Vagina (tissue), 2 donors: Measurements from ENCODE around the gene ZIC4. TPM values are rescaled to one million over a fixed set of nuclear protein-coding genes. Genes with fewer than 3 reads are reported as not detected.

ENCODE experiments used
- DNase-seq, 2 donors: peaks; one replicate each; pipeline ENCODE4 v3.0.0-alpha.2; 2017; ENCODE audit errors: extremely low spot score in 2 of 2
- H3K27ac ChIP-seq: fragments of 200-600 bp; sonication (generic); one replicate; pipeline ENCODE4 v1.5.1; 2019
- H3K27me3 ChIP-seq: fragments of 200-600 bp; sonication (generic); one replicate; pipeline ENCODE4 v1.5.1; 2019
- H3K36me3 ChIP-seq, 2 donors: fragments of 200-600 bp; sonication (generic); one replicate each; pipeline ENCODE4 v1.5.1; 2017 to 2019
- H3K4me1 ChIP-seq: fragments of 200-600 bp; sonication (generic); one replicate; pipeline ENCODE4 v1.5.1; 2019
- H3K4me3 ChIP-seq, 2 donors: fragments of 200-600 bp; sonication (generic); 1 replicate in 1 of 2; 2 replicates in 1 of 2; pipeline ENCODE4 v1.5.1; 2016 to 2019
- H3K9me3 ChIP-seq: fragments of 200-600 bp; sonication (generic); one replicate; pipeline ENCODE4 v1.5.1; 2019
- POLR2A ChIP-seq, 2 donors: fragments of 450-650 bp; IDR thresholded peaks; one replicate each; pipeline ENCODE4 v1.6.1; 2017; ENCODE audit warnings: antibody characterized with exemption in 2 of 2, mild to moderate bottlenecking in 2 of 2, moderate library complexity in 2 of 2
- POLR2AphosphoS5 ChIP-seq, 2 donors: sonication (generic); formaldehyde crosslinking; IDR thresholded peaks; one replicate each; pipeline ENCODE4 v1.9.0; 2017; ENCODE audit warnings: antibody characterized with exemption in 2 of 2, mild to moderate bottlenecking in 2 of 2, low read depth in 1 of 2; ENCODE audit not compliant: insufficient read depth in 1 of 2
- intact Hi-C: fragments of 100-400 bp; cut with DNase I; formaldehyde crosslinking; loops from one replicate; pipeline ENCODE4 v1.15.1; 2023
- total RNA-seq: library from RNA; depleted of rRNA; stranded (reverse); fragments of >200 nt; gene quantifications from one replicate; pipeline ENCODE4 v1.2.3, GENCODE V29; 2016
- TF ChIP-seq, protein P1 (sequence below), 3 experiments: fragments of 450-650 bp in 2 of 3; fragments of 200-600 bp in 1 of 3; sonication (generic) in 1 of 3; IDR thresholded peaks; one replicate each; pipeline ENCODE4 v1.5.1; 2017 to 2019; ENCODE audit warnings: antibody characterized with exemption in 3 of 3, mild to moderate bottlenecking in 2 of 3, moderate library complexity in 2 of 3

The ZIC4 gene
- total RNA-seq, 1 donor from 2014 or later = not detected

DNA sequence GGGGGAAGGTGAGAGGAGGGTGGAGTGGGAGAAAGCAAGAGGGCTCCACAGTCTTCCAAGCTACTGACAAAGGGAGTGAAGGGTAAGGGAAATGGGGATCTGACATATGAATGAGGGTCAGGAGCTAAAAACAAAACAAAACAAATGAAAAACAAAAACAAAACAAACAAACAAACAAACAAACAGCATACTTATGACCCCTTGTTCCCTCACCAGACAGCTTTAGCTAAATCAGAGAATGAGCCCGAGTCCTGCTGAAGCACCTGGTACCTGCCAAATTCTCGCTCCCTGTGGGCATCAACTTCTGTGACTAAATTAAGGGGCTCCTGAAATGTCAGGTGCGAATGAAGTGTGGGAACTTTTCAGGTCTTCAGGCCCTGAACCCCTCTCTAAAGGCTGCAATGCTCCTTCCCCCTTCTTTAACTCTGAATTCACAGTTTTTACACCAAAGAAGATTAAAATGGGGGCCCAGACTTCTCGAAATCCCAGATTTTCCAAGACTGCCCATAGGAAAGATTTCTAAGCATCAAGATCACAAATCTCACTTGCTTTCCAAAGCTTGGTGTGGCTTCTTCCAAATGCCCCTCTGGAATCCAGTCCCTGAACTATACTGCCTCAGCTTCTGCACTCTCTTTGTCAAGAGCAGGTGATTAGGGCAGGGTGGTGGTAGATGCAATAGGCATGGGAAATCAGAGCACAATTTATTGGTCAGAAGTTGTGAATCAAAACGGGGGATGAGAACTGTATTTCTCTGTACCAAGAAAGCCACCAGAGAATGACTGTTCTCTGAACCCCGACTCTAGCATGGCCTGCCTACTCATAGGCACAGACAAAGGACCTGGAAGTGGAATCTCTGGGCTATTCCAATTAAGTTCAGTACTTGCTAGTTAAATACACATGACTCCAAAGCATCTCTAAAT, 40.9 kb downstream of the ZIC4 start:
- DNase-seq = no peak
- Histone ChIP-seq H3K27ac (no peak overlapping the region), H3K27me3 (peaks cover 5% of the 10 kb centered on the region), H3K36me3 (no peaks in the 10 kb centered on the region), H3K4me3 (no peak overlapping the region), H3K4me1 (no peaks in the 10 kb centered on the region), H3K9me3 (no peaks in the 10 kb centered on the region)
- TF ChIP-seq POLR2A (IDR thresholded peaks at IDR 0.05) (no peak), POLR2AphosphoS5 (IDR thresholded peaks at IDR 0.05; ENCODE audit: insufficient read depth in 1 of 2, low read depth in 1 of 2) (no peak)
- TF ChIP-seq, protein P1, sequence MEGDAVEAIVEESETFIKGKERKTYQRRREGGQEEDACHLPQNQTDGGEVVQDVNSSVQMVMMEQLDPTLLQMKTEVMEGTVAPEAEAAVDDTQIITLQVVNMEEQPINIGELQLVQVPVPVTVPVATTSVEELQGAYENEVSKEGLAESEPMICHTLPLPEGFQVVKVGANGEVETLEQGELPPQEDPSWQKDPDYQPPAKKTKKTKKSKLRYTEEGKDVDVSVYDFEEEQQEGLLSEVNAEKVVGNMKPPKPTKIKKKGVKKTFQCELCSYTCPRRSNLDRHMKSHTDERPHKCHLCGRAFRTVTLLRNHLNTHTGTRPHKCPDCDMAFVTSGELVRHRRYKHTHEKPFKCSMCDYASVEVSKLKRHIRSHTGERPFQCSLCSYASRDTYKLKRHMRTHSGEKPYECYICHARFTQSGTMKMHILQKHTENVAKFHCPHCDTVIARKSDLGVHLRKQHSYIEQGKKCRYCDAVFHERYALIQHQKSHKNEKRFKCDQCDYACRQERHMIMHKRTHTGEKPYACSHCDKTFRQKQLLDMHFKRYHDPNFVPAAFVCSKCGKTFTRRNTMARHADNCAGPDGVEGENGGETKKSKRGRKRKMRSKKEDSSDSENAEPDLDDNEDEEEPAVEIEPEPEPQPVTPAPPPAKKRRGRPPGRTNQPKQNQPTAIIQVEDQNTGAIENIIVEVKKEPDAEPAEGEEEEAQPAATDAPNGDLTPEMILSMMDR (IDR thresholded peaks at IDR 0.05) = no peak
- intact Hi-C loops = no loop called here

GRCh38 chr3:147364771-147365170, 41.6 kb downstream of the ZIC4 start:
- H3K9me3 ChIP-seq = no peaks in the 10 kb centered on the region
- no peaks in the 10 kb centered on the region for H3K4me1 ChIP-seq
- intact Hi-C loops = no loop called here
- no peak overlapping the region for H3K27ac ChIP-seq
- peaks cover 5% of the 10 kb centered on the region for H3K27me3 ChIP-seq
- no peak overlapping the region for H3K4me3 ChIP-seq
- DNase-seq = no peak
- no peaks in the 10 kb centered on the region for H3K36me3 ChIP-seq
- TF ChIP-seq POLR2A (IDR thresholded peaks at IDR 0.05) (no peak), POLR2AphosphoS5 (IDR thresholded peaks at IDR 0.05; ENCODE audit: insufficient read depth in 1 of 2, low read depth in 1 of 2) (no peak)
- TF ChIP-seq, protein P1 (IDR thresholded peaks at IDR 0.05) = no peak

DNA sequence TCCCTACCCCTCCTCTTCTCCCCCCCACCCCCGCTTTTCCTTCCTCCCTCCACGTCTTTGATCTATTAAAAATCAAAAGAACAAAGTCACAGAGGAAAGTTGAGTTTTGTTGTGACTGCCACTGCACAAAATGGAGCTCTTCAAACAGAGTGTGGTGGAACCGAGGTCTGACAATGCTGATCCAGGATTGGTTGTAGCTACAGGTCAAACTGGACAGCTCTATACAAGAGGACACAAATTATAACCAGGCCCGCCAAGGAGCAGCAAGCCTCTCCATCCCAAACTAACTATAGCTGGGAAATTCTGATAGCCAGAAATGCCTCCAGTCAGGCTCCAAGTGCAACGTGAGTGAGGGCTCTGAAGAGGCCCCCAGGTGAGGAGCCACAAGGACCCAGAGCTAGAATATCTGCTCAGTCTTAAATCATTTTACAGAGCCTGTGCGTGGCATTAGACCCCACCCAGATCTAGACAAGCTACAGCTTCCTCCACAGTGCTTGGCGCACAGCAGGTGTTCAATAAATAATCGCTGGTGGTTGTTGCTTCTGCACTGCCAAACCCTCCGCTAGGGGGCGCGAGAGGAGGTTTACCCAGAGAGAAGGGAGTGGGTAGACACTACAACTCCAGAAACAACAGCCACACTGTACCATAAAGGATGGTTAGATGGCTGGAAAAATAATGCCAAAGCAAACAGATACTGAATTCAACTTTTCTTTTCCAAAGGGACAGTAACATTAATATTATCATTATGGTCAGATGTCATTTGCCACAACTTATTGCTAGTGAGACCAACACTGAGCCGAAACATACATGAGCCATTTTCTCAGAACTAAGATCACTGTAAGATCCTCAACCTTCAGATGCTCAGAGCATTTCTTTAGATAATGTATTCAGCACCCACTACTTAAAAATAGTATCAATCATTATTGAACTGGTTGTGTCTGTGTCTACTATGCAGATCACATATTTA, 44.6 kb downstream of the ZIC4 start:
- DNase-seq = no peak

GRCh38 chr3:147360646-147361453, 45.5 kb downstream of the ZIC4 start:
- Histone ChIP-seq H3K27me3 (peaks cover 22% of the 10 kb centered on the region), H3K4me3 (no peak overlapping the region), H3K9me3 (no peaks in the 10 kb centered on the region), H3K36me3 (no peaks in the 10 kb centered on the region), H3K4me1 (no peaks in the 10 kb centered on the region), H3K27ac (no peak overlapping the region)
- DNase-seq = no peak
- TF ChIP-seq, protein P1 (IDR thresholded peaks at IDR 0.05) = no peak
- no peak for TF ChIP-seq POLR2AphosphoS5 (IDR thresholded peaks at IDR 0.05; ENCODE audit: insufficient read depth in 1 of 2, low read depth in 1 of 2)
- no peak for TF ChIP-seq POLR2A (IDR thresholded peaks at IDR 0.05)
- intact Hi-C loops = no loop called here

More for the DNA sequence above, 44.6 kb downstream of the ZIC4 start:
- TF ChIP-seq, protein P1 (IDR thresholded peaks at IDR 0.05) = no peak
- TF ChIP-seq POLR2AphosphoS5 (IDR thresholded peaks at IDR 0.05; ENCODE audit: insufficient read depth in 1 of 2, low read depth in 1 of 2) (no peak), POLR2A (IDR thresholded peaks at IDR 0.05) (no peak)
- intact Hi-C loops = no loop called here
- Histone ChIP-seq H3K27me3 (peaks cover 13% of the 10 kb centered on the region), H3K9me3 (no peaks in the 10 kb centered on the region), H3K4me3 (no peak overlapping the region), H3K4me1 (no peaks in the 10 kb centered on the region), H3K27ac (no peak overlapping the region), H3K36me3 (no peaks in the 10 kb centered on the region)
